ENCODE data around the gene CPT1A.
A peak's percentile ranks its signal among the peaks of the same experiment; 100 is the strongest.

The CPT1A gene

GRCh38 chr11:68835749-68836148 lies 6.0 kb downstream of the CPT1A start:
- Histone ChIP-seq H3K9me3 (ENCODE audit: insufficient read depth, low read depth, low read length) (no peaks in the 10 kb centered on the region), H3K4me1 (ENCODE audit: insufficient read depth, low read length, poor library complexity, severe bottlenecking) (peaks cover 42% of the 10 kb centered on the region), H3K4me3 (ENCODE audit: low read length, poor library complexity, severe bottlenecking) (no peak overlapping the region), H2AFZ (ENCODE audit: low read length) (no peak overlapping the region), H3K4me2 (ENCODE audit: low read depth, low read length, poor library complexity, severe bottlenecking) (peak overlapping the region; percentile 12), H3K9me2 (replicated peaks; ENCODE audit: low read depth, low read length) (no peaks in the 10 kb centered on the region), H3K36me3 (ENCODE audit: insufficient read depth, low read length) (peaks cover 17% of the 10 kb centered on the region; the same call in 1 of the 2 replicates), H3K27me3 (ENCODE audit: insufficient read depth, low read length, poor library complexity, severe bottlenecking) (no peaks in the 10 kb centered on the region), H3K79me2 (ENCODE audit: insufficient read depth, low read length) (peaks cover 81% of the 10 kb centered on the region), H3F3A (ENCODE audit: low read depth) (peaks cover 22% of the 10 kb centered on the region), H4K20me1 (ENCODE audit: insufficient read depth, low read length, poor library complexity, severe bottlenecking) (peaks cover 50% of the 10 kb centered on the region), H3K9ac (ENCODE audit: low read depth, low read length, poor library complexity, severe bottlenecking) (no peak overlapping the region)
- TF ChIP-seq, protein P1, sequence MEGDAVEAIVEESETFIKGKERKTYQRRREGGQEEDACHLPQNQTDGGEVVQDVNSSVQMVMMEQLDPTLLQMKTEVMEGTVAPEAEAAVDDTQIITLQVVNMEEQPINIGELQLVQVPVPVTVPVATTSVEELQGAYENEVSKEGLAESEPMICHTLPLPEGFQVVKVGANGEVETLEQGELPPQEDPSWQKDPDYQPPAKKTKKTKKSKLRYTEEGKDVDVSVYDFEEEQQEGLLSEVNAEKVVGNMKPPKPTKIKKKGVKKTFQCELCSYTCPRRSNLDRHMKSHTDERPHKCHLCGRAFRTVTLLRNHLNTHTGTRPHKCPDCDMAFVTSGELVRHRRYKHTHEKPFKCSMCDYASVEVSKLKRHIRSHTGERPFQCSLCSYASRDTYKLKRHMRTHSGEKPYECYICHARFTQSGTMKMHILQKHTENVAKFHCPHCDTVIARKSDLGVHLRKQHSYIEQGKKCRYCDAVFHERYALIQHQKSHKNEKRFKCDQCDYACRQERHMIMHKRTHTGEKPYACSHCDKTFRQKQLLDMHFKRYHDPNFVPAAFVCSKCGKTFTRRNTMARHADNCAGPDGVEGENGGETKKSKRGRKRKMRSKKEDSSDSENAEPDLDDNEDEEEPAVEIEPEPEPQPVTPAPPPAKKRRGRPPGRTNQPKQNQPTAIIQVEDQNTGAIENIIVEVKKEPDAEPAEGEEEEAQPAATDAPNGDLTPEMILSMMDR (conservative IDR thresholded peaks at IDR 0.05; ENCODE audit: low read length): no peak
- no peak for TF ChIP-seq EZH2phosphoT487 (IDR thresholded peaks at IDR 0.05; ENCODE audit: borderline replicate concordance)

GRCh38 chr11:68835328-68835727 lies 6.4 kb downstream of the CPT1A start:
- Histone ChIP-seq H2AFZ (ENCODE audit: low read length) (no peak overlapping the region), H3K36me3 (ENCODE audit: insufficient read depth, low read length) (peaks cover 21% of the 10 kb centered on the region; the same call in 1 of the 2 replicates), H3K9me2 (replicated peaks; ENCODE audit: low read depth, low read length) (no peaks in the 10 kb centered on the region), H3K9me3 (ENCODE audit: insufficient read depth, low read depth, low read length) (no peaks in the 10 kb centered on the region), H3K4me1 (ENCODE audit: insufficient read depth, low read length, poor library complexity, severe bottlenecking) (peaks cover 38% of the 10 kb centered on the region), H3K79me2 (ENCODE audit: insufficient read depth, low read length) (peaks cover 81% of the 10 kb centered on the region), H3K4me3 (ENCODE audit: low read length, poor library complexity, severe bottlenecking) (no peak overlapping the region), H4K20me1 (ENCODE audit: insufficient read depth, low read length, poor library complexity, severe bottlenecking) (peaks cover 53% of the 10 kb centered on the region), H3K4me2 (ENCODE audit: low read depth, low read length, poor library complexity, severe bottlenecking) (peak overlapping the region; percentile 12), H3K9ac (ENCODE audit: low read depth, low read length, poor library complexity, severe bottlenecking) (no peak overlapping the region), H3K27me3 (ENCODE audit: insufficient read depth, low read length, poor library complexity, severe bottlenecking) (no peaks in the 10 kb centered on the region), H3F3A (ENCODE audit: low read depth) (peaks cover 19% of the 10 kb centered on the region)
- no peak for TF ChIP-seq EZH2phosphoT487 (IDR thresholded peaks at IDR 0.05; ENCODE audit: borderline replicate concordance)
- TF ChIP-seq, protein P1 (conservative IDR thresholded peaks at IDR 0.05; ENCODE audit: low read length): no peak

DNA sequence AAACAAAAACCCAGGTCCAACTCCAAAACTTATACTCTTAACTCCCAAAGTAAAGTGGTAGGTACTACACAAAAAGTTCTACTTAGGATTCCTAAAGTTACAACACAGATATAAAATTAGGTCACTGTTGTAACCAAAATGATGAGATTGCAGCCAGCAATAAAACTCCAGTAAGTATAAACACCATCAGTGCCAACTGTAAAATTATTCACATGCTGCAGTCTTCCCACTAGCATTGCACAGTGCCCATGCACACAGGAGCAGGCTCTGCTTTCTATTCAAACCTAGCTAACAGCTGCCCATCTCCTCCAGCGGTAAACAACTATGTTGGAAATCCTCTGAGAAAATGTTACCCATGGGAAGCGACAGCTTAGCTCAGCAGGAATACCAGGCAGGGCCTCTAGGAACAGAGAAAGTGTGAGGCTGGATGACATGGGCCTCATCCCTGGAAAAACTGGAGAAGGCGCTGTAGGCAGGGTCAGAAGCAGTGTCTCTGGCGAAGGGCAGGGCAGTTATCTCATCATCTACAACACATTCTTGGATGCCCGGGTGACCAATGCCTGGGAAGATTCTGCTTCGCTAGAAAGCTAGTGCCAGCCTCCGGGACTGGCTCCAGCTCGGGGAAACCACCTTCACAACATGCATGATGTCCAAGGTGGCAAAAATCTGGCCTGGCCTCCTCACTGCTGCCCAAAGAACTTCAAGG lies 9.1 kb downstream of the CPT1A start:
- no peak overlapping the region for H3K4me3 ChIP-seq (ENCODE audit: low read length, poor library complexity, severe bottlenecking)
- peaks cover 99% of the 10 kb centered on the region for H3K79me2 ChIP-seq (ENCODE audit: insufficient read depth, low read length)
- no peak overlapping the region for H2AFZ ChIP-seq (ENCODE audit: low read length)
- H3K4me2 ChIP-seq (ENCODE audit: low read depth, low read length, poor library complexity, severe bottlenecking): no peak overlapping the region
- H3K36me3 ChIP-seq (ENCODE audit: insufficient read depth, low read length): peaks cover 34% of the 10 kb centered on the region; the same call in 1 of the 2 replicates
- H3K9ac ChIP-seq (ENCODE audit: low read depth, low read length, poor library complexity, severe bottlenecking): peak overlapping the region; percentile 12
- H3K4me1 ChIP-seq (ENCODE audit: insufficient read depth, low read length, poor library complexity, severe bottlenecking): peaks cover 40% of the 10 kb centered on the region
- H4K20me1 ChIP-seq (ENCODE audit: insufficient read depth, low read length, poor library complexity, severe bottlenecking): peaks cover 55% of the 10 kb centered on the region
- no peaks in the 10 kb centered on the region for H3F3A ChIP-seq (ENCODE audit: low read depth)
- H3K9me3 ChIP-seq (ENCODE audit: insufficient read depth, low read depth, low read length): no peaks in the 10 kb centered on the region
- no peak for TF ChIP-seq EZH2phosphoT487 (IDR thresholded peaks at IDR 0.05; ENCODE audit: borderline replicate concordance)
- TF ChIP-seq, protein P1 (conservative IDR thresholded peaks at IDR 0.05; ENCODE audit: low read length): no peak
- H3K9me2 ChIP-seq (replicated peaks; ENCODE audit: low read depth, low read length): no peaks in the 10 kb centered on the region
- H3K27me3 ChIP-seq (ENCODE audit: insufficient read depth, low read length, poor library complexity, severe bottlenecking): no peaks in the 10 kb centered on the region
